Subcutaneous adipose tissue (tissue), 4 donors: ENCODE data around the gene HOXD3. TPM values are rescaled to one million over a fixed set of nuclear protein-coding genes. Genes with fewer than 3 reads are reported as not detected.

Experiments
- total RNA-seq, 4 donors: library from RNA; depleted of rRNA; stranded (reverse); fragments of >200 nt; gene quantifications; one replicate each; pipeline ENCODE4 v1.1.0, GENCODE V29; 2016
- TF ChIP-seq, protein P1 (sequence below): fragments of 450-650 bp; IDR thresholded peaks from one replicate; pipeline ENCODE4 v1.5.1; 2016; ENCODE audit warnings: low read depth, mild to moderate bottlenecking, control low read depth, antibody characterized with exemption, moderate library complexity

Gene HOXD3
- total RNA-seq, 4 donors from 2014 or later, result 1.3 to 23.0 (median 3.6) TPM

DNA sequence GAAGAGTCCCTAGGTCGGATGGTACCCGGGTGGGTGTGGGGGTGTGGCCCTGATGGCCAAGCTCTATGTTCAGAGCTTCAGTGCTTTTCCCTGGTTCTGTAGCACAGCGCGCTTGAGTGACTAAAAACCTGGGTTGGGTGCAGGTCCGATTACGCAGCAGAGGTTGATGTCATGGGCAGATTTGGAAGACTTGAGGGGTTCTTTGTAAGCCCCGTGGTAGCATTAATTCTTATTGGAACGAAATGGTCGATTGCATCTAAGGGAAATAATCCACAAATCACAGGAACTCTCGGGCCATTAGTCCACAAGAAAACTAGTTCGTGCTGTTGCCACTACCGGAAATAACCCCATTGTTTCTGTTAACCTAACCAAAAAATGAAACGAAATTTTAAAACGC, 18.6 kb upstream of the HOXD3 start:
- TF ChIP-seq, protein P1, sequence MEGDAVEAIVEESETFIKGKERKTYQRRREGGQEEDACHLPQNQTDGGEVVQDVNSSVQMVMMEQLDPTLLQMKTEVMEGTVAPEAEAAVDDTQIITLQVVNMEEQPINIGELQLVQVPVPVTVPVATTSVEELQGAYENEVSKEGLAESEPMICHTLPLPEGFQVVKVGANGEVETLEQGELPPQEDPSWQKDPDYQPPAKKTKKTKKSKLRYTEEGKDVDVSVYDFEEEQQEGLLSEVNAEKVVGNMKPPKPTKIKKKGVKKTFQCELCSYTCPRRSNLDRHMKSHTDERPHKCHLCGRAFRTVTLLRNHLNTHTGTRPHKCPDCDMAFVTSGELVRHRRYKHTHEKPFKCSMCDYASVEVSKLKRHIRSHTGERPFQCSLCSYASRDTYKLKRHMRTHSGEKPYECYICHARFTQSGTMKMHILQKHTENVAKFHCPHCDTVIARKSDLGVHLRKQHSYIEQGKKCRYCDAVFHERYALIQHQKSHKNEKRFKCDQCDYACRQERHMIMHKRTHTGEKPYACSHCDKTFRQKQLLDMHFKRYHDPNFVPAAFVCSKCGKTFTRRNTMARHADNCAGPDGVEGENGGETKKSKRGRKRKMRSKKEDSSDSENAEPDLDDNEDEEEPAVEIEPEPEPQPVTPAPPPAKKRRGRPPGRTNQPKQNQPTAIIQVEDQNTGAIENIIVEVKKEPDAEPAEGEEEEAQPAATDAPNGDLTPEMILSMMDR, result no peak

DNA sequence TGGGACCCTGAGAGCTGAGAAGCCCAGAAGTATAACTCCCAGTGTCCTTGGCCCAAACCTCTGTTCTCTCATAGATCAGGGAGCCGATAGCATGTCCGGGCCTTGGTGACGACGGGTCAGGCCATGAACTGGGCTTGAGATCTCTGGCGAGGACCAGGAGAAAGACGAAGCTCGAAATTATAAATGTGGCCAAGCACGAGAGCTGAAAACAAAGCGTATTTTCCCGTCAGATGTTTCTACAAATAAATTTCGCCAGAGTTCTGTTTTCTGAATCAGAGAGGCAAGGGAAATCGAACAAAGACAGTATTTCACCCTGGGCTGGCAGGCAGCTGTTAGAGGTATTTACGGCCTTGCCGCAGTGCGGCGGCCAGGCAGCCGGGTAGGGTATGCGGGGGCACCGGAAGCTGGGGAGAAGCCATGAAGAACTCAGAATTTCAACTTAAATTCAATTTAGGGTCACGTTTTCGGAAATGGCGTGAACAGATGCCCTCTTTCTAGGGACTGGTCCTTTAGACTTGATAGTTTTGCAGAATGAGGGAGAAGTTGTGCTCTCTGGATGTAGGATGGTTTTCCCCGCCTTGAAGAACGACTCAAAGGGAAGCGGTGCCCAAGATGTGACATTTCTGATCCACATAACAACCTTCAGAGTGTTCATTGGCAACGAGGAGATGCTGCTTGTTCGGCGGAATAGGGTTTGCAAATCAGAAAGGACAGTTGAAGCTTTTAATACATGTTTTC, 18.0 kb upstream of the HOXD3 start:
- TF ChIP-seq, protein P1, result no peak

DNA sequence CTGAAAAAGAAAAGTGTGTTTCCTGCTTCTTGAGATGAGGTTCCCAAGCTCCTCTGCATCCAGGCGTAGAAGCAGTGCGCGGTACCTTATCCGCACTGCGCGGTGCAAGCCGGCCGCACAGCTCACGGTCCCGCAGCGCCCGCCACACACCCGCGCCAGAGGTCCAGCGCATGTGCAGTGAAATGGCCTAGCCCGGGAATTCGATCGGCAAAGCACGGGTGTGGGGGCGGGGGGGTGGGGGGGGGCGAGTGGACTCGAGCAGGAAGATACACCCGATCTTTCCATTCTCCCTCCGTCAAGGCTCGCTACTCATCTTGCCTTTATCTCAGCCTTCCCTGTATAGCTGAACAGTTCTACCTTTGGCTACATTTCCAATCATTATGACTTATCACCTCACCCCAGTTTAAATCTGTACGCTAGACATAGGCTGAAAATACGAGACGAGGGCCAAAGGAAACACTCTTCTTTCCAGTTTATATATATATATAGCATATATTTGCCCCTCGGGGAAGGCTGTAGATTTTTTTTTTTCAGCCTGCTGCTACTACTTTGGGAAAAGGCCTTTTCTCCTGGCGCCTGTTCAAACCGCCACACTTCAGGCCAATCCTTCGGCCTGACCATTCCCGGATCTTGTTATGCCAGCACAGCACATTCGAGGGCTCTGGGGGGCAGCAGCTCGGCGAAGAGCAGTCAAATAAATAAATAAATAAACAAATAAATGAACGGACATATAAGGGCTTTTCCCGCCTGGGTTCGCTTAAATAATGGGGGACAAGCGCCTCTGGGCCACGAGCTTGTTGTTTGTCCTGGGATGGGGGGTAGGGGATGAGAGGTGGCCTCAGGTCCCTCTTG, 17.2 kb upstream of the HOXD3 start:
- TF ChIP-seq, protein P1, result no peak

DNA sequence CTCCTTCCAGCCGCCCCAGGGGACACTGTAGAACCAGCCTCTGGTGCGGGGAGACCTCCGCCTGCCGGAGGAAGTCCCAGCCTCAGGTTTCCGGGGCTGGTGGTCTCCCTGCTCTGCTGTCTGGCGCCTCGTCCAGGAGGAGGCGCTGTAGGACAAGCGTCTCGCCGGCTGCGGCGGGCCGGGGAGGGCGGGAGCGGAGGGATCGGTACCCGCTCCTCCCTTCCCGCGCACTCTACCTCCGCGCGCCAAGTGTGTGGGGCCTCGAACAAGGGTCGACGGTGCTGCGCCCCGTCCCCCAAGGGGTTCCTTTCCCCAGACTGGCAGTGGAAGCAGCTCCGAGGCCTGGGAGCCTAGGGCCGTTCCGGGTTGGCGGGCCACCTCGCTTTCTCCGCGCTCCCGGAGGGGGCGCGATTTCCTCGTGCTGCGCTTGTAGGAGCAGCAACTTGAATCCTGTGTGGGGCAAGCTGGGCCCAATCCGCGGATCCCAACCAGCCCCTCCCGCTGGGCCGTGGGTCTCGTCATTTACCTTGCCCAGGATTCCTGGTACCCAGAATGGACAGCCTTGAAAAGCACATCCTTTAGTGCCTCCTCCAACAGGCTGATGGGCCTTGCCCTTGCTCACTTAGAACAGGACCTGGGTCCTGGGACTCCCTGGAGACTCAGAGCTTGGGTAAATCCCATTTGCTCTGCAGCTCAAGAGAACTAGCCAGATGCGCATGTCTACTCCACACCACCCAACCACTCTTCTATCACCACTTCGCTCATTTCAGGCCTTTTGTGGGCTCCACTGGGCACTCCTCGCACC, 16.4 kb upstream of the HOXD3 start:
- TF ChIP-seq, protein P1, result no peak

DNA sequence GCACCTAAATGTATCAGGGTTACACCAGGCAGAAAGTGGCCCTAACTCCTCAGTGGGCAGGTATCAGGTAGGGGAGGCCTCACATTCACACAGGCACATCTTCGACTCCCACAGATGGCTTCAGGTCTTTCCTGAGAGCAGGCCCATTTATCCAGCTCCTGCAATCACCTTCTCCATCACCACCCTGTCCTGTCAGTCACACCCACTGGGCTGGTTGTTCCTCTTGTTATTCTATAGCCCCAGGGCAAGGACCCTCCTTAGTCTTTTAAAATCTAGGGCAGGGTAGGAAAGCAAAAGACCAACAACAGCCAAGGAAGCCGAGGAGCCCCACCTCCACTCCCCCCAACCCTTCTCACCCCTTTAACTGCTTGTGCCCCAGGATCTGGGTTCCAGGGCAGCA, 14.8 kb upstream of the HOXD3 start:
- TF ChIP-seq, protein P1, result no peak

DNA sequence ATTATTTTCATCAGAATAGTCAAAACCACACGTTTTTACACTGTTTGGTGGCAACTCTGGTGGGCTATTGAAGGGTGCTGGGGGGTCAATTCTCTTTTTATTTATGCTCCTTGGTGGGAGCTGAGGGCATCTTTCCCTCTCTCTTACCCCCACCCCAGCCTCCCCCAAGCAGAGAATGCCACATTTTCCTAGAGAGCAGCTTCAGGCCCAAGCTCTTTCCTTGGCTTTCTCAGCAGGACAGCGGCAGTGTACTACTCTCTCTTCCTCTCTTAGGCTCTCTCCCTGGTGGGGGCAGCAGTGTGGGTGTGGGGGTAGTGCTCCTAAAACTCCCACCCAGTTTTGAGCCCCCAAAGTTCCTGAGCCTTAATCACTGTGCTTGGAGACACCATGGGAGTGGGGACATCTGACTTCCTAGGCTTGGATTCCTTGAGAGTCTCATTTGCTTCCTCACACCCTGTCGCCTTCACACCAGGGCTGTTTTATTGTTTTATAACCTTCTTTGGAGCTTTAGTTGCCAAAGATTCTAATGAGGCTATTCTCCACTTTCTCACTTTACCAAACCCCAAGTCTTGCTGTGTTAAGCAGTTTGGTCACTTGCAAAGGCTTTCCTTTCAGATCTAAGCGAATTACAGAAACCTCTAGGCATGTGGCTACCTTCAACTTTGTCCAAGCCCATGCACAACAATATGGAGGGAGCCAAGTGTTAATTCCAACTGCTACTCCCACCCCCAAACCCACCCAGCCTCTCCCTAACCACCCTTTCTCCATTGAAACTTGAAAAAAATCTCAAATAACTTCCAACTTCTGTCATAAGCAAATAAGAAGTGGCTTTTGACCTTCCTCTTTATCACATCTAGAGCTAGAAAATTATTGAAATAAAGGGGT, 11.8 kb upstream of the HOXD3 start:
- TF ChIP-seq, protein P1, result no peak
